GM18502 (cell line): ENCODE results near the gene ABHD14A.
A peak's percentile ranks its signal among the peaks of the same experiment; 100 is the strongest.

Experiments
- ATAC-seq: cut with Tn5 transposase; IDR thresholded peaks from one replicate; pipeline ENCODE4 v1.9.1; 2021; ENCODE audit warnings: mild to moderate bottlenecking; ENCODE audit not compliant: unreplicated experiment, poor library complexity

Gene ABHD14A

DNA sequence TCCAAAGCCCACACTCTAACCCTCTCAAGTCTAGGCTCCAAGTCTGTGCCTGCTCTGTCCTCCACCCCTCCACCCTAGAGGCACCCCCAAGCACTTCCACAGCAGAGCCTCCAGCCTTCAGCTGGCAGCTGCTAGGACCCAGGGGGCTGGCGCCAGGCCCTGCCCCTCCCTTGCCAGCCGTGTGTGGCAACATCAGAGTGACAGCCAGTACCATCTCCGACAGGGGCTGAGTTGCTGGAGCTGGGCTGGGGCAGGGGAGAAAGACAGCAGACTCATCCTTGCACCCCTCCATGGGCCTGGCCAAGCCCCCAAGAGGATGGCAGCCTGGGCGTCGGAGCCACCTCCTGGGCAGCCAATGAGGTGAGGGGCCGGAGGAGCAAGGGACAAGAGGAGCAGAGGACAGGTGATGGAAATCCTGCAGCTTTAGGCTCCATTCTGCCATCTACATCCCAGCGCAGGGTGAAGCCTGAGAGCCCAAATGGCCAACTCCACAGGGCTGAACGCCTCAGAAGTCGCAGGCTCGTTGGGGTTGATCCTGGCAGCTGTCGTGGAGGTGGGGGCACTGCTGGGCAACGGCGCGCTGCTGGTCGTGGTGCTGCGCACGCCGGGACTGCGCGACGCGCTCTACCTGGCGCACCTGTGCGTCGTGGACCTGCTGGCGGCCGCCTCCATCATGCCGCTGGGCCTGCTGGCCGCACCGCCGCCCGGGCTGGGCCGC lies 19.5 kb upstream of the ABHD14A start, which contains the start of gene GPR62:
GPR62 (plus strand) TSS at position 207 of the 718 bp plus-strand sequence; CDS start at position 479, 272 bp downstream.
- no peak for ATAC-seq

DNA sequence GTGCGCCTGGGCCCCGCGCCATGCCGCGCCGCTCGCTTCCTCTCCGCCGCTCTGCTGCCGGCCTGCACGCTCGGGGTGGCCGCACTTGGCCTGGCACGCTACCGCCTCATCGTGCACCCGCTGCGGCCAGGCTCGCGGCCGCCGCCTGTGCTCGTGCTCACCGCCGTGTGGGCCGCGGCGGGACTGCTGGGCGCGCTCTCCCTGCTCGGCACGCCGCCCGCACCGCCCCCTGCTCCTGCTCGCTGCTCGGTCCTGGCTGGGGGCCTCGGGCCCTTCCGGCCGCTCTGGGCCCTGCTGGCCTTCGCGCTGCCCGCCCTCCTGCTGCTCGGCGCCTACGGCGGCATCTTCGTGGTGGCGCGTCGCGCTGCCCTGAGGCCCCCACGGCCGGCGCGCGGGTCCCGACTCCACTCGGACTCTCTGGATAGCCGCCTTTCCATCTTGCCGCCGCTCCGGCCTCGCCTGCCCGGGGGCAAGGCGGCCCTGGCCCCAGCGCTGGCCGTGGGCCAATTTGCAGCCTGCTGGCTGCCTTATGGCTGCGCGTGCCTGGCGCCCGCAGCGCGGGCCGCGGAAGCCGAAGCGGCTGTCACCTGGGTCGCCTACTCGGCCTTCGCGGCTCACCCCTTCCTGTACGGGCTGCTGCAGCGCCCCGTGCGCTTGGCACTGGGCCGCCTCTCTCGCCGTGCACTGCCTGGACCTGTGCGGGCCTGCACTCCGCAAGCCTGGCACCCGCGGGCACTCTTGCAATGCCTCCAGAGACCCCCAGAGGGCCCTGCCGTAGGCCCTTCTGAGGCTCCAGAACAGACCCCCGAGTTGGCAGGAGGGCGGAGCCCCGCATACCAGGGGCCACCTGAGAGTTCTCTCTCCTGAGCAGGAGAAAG lies 18.7 kb upstream of the ABHD14A start:
- ATAC-seq = no peak

DNA sequence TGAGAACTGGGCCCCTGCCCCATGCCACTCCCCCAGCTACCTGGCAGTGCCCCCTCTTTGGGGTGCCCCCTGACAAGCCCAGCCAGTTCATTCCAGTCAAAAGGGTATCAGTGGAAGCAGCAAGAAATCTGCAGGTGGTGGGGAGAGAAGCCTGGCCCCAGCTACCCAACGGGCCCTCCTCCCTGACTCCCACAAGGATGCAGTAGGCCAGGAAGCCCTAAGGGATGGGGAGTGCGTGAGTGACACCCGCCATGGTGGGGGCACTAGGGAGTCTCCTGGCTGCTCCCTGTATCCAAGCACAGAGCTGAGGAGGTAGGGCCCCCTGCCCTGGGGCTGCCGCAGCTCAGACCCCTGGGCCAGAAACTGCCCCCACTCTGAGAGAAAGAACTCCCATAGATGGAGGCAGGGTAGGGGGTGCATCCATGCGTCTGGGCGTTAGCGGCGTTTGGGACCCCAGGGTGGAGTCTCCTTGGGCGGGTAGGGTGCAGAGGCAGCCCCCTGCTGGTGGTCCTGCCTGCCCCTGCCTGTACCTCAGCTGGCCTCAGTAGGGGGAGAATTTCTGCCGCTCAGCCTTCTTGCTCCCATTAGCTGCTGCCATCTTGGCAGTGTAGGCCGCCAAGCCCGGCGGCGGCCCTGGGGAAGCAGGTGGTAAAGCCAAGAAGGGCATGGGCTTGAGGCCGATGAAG lies 17.2 kb upstream of the ABHD14A start:
- ATAC-seq = no peak

- ATAC-seq = no peak
These were observed 16.0 kb upstream of the ABHD14A start for GRCh38 chr3:51958603-51959521.

- no peak for ATAC-seq
These were observed 15.2 kb upstream of the ABHD14A start for GRCh38 chr3:51959651-51960050.

DNA sequence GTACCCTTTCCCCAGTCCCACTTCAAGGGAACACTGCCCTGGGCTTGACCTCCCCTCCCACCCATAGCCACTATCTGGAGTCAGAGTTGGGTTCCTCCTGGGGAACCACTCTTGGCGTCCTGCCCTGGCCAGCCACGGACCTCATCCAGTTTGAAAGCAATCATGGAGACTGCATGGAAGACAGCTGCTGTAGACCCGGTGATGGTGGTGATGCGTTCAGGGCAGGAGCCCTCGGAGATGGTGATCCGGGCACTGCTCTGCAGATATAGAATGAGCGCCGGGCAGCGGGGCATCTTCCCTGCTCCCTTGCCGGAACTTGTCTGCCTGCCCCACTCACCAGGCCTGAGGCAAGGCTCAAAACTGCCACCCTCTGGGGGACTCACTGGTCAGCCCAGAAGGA lies 14.5 kb upstream of the ABHD14A start:
- no peak for ATAC-seq

- no peak for ATAC-seq
These were observed 13.9 kb upstream of the ABHD14A start for GRCh38 chr3:51961011-51961410.

DNA sequence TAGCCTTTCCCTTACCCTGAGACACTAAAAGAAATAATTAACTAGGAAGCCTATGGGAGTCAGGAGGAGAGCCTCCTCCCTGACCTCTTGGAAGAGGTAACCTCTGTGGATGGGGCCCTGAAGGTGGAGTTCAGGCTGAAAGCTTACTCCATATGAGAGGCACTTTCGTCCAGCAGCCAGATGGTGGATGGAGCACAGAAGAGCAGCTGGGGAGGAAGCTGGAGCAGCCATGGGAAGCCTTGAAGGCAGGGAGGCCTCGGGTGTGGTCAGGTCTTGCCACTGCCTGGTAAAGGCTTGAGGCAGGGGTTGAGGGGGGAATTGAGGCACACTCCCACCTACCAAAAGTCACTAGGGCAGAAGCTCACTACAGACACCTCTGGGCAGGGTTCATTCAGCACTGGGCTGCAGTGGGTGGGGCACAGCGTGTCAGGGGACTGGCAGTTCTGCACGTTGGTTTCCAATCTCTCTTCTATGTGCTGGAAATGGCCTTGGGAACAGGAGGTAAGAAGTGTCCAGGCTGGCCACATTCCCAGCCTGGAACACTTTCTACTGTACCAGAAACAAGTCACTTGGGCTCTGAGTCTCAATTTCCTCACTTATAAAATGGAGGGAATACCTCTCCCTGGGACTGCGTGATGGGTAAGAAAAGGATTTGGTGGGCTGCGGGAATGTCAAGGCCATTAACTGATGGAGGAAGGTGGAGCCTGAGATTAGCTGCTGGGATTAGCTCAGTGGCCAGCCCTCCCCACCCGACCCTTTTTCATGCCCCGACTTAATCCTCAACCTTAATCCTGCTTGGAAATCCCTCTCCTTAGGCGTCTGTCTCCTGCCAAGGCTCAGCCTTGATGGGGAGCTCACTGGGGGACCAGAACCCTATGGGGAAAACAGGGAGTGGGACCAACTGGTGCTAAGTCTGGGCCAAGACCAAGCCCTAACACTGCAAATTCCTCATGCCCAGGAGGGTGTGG lies 13.0 kb upstream of the ABHD14A start:
- ATAC-seq = no peak

DNA sequence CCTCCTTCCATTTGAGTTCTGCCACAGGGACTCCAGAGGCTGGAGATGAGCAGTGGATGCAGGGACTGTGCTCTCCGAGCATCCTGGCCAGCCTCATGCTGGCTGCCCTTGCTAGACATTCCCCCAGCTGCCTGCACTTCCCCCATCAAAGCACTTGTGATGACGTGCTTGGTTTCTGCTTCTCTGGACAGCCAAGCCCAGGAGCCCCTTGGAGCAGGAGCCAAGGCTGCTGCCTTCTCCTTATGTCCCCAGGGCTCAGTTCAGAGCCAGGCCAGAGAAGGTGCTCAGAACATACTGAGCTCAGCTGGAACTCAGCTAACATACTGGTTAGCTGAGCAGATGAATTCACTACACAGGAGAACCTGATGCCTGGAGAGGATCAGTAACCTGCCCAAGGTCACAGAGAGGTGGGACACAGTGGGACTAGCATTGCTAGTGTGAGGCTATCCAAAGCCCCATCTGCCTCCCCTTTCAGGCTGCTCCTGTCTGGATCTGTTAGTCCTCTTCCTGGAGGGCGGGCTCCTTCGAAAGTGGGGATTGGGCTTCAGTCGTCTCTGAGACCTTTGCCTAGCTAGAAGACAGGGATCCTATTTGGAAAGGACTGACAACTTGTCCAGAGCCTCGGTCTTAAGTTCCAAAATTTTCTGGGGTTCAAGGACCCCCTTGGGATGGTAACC lies 11.9 kb upstream of the ABHD14A start:
- ATAC-seq = no peak

- no peak for ATAC-seq
These were observed 10.9 kb upstream of the ABHD14A start for GRCh38 chr3:51963951-51964451.

- ATAC-seq = no peak
These were observed 10.3 kb upstream of the ABHD14A start for GRCh38 chr3:51964521-51964920.

DNA sequence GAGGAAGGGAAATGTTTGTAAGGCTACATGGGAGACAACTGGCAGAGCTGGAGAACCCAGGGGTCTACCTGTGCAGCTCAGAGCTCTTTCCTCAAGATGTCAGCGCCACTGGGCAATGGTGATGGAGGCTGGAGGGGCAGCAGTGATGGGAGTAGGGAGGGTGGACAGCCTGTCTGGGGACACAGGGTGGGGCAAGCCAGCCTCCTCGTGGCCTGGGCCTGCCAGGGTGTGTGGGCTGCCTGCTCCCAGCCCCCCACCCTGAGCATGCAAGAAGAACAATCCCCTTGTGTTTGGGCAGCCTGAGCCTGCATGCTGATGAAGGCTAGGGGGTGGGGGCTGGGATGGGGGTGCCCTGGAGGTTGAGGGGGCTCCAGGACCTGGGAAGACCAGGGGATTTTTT lies 8.8 kb upstream of the ABHD14A start:
- no peak for ATAC-seq

GRCh38 chr3:51966486-51966885 lies 8.4 kb upstream of the ABHD14A start:
- no peak for ATAC-seq

DNA sequence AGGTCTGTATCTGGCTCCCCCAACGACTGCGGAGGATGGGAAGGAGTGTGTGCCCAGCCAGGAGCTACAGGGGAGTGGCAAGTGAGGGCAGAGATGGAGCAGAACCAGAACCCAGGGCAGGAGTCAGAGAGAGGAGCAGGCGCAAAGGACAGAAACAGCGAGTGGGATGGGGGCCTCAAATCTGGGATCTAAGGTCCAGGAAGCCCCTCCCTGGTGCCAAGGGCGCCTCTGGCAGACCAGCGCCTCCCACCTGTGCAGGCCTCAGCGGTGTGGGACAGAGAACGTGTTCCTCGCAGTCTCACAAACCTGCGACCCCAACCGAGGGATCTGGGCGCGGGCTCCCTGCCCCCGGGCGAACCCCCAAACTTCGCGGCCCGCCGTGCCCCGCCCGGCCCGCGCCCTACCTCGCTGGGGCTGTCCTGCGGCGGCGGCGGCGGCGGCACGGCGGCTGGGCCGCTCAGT lies 7.9 kb upstream of the ABHD14A start:
- ATAC-seq = peak; percentile 44

- ATAC-seq = peak; percentile 42
These were observed 7.3 kb upstream of the ABHD14A start, which contains the start of gene PCBP4 for GRCh38 chr3:51967384-51968169. TSS of gene PCBP4 (minus strand) at chr3:51967454. CDS start at chr3:51961240, 6,214 bp downstream.

GRCh38 chr3:51968170-51968775 lies 6.6 kb upstream of the ABHD14A start:
- no peak for ATAC-seq
